ENCODE measurements around the gene C12orf57.

C12orf57 gene

GRCh38 chr12:6917491-6918231 lies 26.2 kb upstream of the C12orf57 start:
- no peak for DNase-seq (ENCODE audit: low read depth in 1 of 2, low spot score in 1 of 2)

- no peak for DNase-seq (ENCODE audit: low read depth in 1 of 2, low spot score in 1 of 2)
Measured at GRCh38 chr12:6919588-6919987, 24.2 kb upstream of the C12orf57 start.

GRCh38 chr12:6921539-6921938 lies 22.3 kb upstream of the C12orf57 start:
- no peak for DNase-seq (ENCODE audit: low read depth in 1 of 2, low spot score in 1 of 2)

- DNase-seq (ENCODE audit: low read depth in 1 of 2, low spot score in 1 of 2) = no peak
Measured at GRCh38 chr12:6921996-6922946, 21.6 kb upstream of the C12orf57 start.

GRCh38 chr12:6923003-6923732 lies 20.7 kb upstream of the C12orf57 start:
- DNase-seq (ENCODE audit: low read depth in 1 of 2, low spot score in 1 of 2) = no peak

- DNase-seq (ENCODE audit: low read depth in 1 of 2, low spot score in 1 of 2) = no peak
Measured at GRCh38 chr12:6923851-6924250, 20.0 kb upstream of the C12orf57 start.

- DNase-seq (ENCODE audit: low read depth in 1 of 2, low spot score in 1 of 2) = no peak
Measured at GRCh38 chr12:6925239-6925539, 18.6 kb upstream of the C12orf57 start.

GRCh38 chr12:6925540-6926279 lies 18.1 kb upstream of the C12orf57 start:
- DNase-seq (ENCODE audit: low read depth in 1 of 2, low spot score in 1 of 2) = no peak

- DNase-seq (ENCODE audit: low read depth in 1 of 2, low spot score in 1 of 2) = no peak
Measured at GRCh38 chr12:6927379-6928021, 16.3 kb upstream of the C12orf57 start, which contains the start of gene ATN1. TSS of gene ATN1 (plus strand) at chr12:6927959. CDS start at chr12:6934002, 6,043 bp downstream.

- no peak for DNase-seq (ENCODE audit: low read depth in 1 of 2, low spot score in 1 of 2)
Measured at GRCh38 chr12:6928022-6928702, 15.7 kb upstream of the C12orf57 start.

- DNase-seq (ENCODE audit: low read depth in 1 of 2, low spot score in 1 of 2) = no peak
Measured at GRCh38 chr12:6928703-6929407, 15.0 kb upstream of the C12orf57 start.

GRCh38 chr12:6929466-6930452 lies 14.1 kb upstream of the C12orf57 start:
- DNase-seq (ENCODE audit: low read depth in 1 of 2, low spot score in 1 of 2) = no peak

- DNase-seq (ENCODE audit: low read depth in 1 of 2, low spot score in 1 of 2) = no peak
Measured at GRCh38 chr12:6932766-6933165, 11.1 kb upstream of the C12orf57 start.

GRCh38 chr12:6934110-6934509 lies 9.7 kb upstream of the C12orf57 start:
- DNase-seq (ENCODE audit: low read depth in 1 of 2, low spot score in 1 of 2) = no peak

GRCh38 chr12:6935371-6936193 lies 8.2 kb upstream of the C12orf57 start:
- no peak for DNase-seq (ENCODE audit: low read depth in 1 of 2, low spot score in 1 of 2)

- no peak for DNase-seq (ENCODE audit: low read depth in 1 of 2, low spot score in 1 of 2)
Measured at GRCh38 chr12:6936194-6936635, 7.6 kb upstream of the C12orf57 start.

Data from activated T-helper 1 cell treated with anti-CD3 and anti-CD28 coated beads, Interleukin-2, amount 50 U/mL, for 16 hours (primary cell).